Activated gamma-delta T cell treated with anti-CD3 and anti-CD28 coated beads, Interleukin-2, amount 50 U/mL, for 16 hours (primary cell): ENCODE data around the gene SDC1.

Experiments used
- DNase-seq: peaks from one replicate; pipeline ENCODE4 v3.0.0-alpha.2; 2020; ENCODE audit warnings: low read depth

The SDC1 gene

DNA sequence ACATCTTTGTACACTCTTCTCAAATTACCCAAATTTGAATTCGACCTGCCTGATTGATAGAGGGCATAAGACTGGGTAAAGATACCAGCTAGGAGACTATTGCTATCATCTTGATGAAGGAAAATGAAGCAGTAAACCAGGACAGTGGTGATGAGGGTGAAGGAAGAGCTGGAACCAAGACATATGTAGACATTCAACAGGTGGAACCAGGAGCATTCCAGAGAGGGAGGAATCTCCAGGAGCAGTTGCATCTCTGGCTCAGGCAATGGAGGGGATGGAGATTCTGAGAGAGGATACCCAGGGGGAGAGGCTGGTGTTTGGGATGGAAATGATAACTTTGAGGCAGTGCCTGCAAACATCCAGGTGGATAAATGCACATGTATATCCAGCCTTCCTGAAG is 41.6 kb downstream of the SDC1 start:
- no peak for DNase-seq

GRCh38 chr2:20182241-20182931 is 42.5 kb downstream of the SDC1 start:
- no peak for DNase-seq

DNA sequence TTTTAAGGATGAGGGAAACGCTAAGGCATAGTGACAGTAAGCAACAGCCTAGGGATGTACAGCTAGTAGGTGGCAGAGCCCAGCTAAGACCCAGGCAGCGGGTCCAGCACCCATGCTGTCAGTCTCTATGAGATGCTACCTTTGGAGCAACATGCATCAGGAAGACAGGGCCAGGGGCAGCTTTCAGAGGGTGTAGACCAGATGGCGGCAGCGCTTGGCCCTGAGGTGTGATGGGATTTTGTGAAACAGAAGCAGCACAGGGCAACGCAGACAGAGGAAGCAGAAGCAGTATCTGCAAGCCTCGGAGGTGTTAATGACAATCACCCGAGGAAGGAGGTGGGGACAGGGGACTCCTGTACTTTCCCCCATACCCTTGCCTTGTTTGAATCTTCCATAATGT is 43.2 kb downstream of the SDC1 start:
- no peak for DNase-seq

GRCh38 chr2:20180676-20181648 is 44.0 kb downstream of the SDC1 start:
- DNase-seq, result no peak

- no peak for DNase-seq
These were observed 45.0 kb downstream of the SDC1 start for GRCh38 chr2:20179755-20180594.

GRCh38 chr2:20179466-20179754 is 45.5 kb downstream of the SDC1 start:
- no peak for DNase-seq

GRCh38 chr2:20178666-20179465 is 46.1 kb downstream of the SDC1 start:
- DNase-seq, result no peak

GRCh38 chr2:20178249-20178607 is 46.7 kb downstream of the SDC1 start:
- DNase-seq, result no peak

DNA sequence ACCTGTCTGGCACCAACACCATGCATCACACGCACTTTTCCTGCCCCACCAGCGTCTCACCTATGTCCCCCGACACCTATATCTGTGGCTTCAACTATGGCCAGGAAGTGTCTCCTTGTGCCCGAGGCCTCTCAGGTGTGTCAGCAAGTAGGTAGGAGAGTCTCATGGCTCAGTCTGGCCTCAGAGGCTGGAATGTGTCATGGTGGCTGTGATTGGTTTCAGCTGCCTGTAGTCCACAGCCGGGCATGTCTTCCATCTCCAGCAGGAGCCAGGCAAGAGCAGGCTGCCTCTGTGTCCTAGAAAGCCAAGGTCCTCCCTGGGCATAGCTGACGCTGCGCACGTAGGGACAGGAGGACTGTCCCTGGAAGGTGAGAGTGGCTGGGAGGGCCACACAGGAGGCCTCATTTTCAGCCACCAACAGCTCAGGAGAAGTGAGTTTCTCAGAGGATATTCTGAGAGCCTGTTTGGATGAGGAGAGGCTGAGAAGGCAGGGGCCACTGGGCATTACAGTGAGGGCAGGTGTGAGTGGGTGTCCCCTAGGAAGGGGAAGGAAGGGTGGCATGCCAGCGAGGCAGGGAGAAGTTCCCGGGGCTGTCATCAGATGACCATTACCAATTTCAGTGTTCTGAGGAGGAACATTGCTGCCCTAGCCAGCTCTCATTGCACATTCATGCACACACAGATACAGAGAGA is 47.2 kb downstream of the SDC1 start:
- no peak for DNase-seq

GRCh38 chr2:20176760-20177159 is 48.2 kb downstream of the SDC1 start:
- no peak for DNase-seq

DNA sequence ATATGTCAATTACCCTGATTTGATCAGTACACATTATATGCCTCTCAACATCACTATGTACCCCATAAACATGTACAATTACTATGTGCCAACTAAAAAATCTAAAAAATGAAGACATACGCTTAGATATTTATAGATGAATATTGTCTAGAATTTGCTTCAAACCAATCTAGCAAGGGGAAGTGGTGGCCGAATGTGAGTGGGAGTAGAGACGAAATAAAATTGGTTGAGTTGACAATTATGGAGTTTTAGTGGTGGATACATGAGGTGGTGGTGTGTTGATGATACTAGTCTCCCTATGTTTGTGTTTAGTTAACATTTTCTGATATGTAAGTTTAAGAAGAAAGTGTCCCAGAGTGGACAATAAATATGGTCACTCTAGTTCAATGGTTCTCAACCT is 49.0 kb downstream of the SDC1 start:
- DNase-seq, result no peak

- DNase-seq, result no peak
These were observed 49.7 kb downstream of the SDC1 start for GRCh38 chr2:20175267-20175666.

DNA sequence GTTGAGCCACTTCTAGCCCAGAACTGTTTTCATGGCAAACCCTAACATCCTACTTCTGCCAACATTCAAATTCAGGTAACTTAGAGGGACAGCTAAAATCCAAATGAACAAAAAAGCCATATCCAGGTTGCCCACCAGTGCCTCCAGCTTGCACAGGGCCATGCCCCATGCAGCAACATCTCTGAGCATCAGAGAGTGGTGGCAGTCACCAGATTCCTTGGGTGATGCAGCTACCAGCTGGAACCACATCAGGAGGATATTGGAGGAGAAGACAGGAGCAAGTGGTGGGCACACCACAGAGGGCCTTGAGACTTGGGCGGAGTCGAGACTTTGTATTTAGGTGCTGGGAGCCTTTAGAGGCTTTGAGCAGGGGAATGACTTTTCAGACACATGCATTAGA is 50.5 kb downstream of the SDC1 start:
- DNase-seq, result no peak

GRCh38 chr2:20173496-20174402 is 51.2 kb downstream of the SDC1 start:
- DNase-seq, result no peak

- DNase-seq, result no peak
These were observed 51.9 kb downstream of the SDC1 start for GRCh38 chr2:20173064-20173463.

GRCh38 chr2:20172273-20173055 is 52.5 kb downstream of the SDC1 start:
- DNase-seq, result no peak

- no peak for DNase-seq
These were observed 53.4 kb downstream of the SDC1 start for GRCh38 chr2:20171445-20171977.

- DNase-seq, result no peak
These were observed 54.2 kb downstream of the SDC1 start for GRCh38 chr2:20170704-20171250.
